ENCODE results near the gene BAD.
"Not testable (repeated sequence)": the region's sequence is repeated elsewhere in the genome, so short reads cannot be mapped to it uniquely, and the experiment has no call there.

BAD gene

GRCh38 chr11:64314805-64315561 lies 30.5 kb upstream of the BAD start:
- DNase-seq: no peak

DNA sequence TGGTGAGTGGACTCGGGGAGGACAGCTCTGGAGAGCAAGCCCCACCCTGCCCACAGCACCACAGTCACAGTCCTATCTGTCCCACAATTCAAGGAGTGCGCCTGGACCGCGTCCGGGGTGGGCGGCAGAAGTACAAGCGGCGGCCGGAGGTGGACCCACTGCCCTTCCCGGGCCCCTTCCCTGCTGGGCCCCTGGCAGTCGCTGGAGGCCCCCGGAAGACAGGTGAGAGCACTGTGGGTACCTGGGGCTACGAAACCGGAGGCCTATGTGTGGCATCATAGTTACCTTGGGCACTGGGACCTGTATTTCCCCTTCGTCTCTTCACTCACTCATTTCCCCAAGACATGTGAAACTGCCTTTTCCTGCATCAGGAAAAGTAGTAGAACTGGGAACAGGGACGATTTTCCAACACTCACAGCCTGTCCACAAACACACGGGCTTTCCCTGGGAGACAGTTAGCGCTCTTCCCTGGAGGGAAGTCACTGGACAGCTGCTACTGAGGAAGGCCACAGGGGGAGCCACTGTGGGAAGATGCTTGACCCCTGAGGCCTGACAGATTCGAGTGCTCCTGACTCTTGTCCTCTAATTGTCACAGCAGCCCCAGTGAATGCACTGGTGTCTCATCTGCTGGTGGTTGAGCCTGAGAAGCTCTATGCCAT lies 29.8 kb upstream of the BAD start:
- no peak for DNase-seq

DNA sequence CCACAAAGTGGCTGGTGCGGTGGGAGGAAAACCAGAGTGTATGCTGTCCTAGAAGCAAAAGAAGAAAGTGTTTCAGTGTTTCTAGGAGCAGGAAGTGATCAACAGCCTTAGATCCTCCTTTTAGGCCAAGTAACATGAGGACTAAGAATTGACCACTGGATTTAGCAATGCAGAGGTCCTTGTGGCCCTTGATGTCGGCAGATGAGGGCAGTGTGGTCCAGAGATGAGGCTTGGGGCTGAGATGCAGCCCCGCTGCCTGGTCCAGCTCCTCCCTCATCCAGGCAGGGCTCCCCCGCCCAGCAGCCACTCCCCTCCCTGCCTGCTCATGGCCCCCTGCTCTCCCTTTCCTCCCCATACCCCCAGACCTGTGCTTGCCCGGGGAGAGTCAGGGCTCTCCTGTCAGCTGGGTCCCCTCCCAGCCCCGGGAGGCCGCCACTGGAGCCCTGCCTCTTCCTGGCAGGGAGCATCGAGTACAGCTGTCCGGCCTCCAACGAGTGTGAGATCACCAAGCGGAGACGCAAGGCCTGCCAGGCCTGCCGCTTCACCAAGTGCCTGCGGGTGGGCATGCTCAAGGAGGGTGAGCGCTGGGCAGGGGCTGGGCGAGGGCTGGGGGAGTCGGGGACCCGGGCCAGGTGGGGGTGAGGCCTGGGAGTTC lies 29.2 kb upstream of the BAD start:
- no peak for DNase-seq

DNA sequence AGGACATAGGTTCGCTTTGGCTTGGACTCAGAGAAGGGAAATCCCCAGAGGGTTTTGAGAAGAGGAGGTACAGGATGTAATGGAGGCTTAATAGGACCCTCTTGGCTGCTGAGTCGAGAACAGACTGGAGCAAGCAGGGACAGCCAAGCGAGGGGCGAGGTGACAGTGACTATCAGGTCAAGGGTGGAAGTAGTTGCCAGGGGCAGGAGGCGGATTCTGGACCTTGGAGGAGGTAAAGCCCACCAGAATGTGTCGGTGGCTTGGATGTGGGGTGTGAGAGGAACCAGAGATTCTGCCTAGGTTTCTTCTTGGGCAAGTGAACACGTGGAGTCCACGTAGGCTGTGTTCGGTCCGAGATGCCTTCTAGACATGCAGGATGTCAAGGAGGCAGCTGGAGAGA lies 28.5 kb upstream of the BAD start:
- no peak for DNase-seq

- DNase-seq: not testable (repeated sequence)
These were observed 23.3 kb upstream of the BAD start for GRCh38 chr11:64307795-64308194.

GRCh38 chr11:64306876-64307622 lies 22.6 kb upstream of the BAD start:
- no peak for DNase-seq

- DNase-seq: no peak
These were observed 22.1 kb upstream of the BAD start for GRCh38 chr11:64306563-64306875.

- peak; percentile 45 to 79 (median 60) for DNase-seq
These were observed 21.5 kb upstream of the BAD start for GRCh38 chr11:64305691-64306562.

DNA sequence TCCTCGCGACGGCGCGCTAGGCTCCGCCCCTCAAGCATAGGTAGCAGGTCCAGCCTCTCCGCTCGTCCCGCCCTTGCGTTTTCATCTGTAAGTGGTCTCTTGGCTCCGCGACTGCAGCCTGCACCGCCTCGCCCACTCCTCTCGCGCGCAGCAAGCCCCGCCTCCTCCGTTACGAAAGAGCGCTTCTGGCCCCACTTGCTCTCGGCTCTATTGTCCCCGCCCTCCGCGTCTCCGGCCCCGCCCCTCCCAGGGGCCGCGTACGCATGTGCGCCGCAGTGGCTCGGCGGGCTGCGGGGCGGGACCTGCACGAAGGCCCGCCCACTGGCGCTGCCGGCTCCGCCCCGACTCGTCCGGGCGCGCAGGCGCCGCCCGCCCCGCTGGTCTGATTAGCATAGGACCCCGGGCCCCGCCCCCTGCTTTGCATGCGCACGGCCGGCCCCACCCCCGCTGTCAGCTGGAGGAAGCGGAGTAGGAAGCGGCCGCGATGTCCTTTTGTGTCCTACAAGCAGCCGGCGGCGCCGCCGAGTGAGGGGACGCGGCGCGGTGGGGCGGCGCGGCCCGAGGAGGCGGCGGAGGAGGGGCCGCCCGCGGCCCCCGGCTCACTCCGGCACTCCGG lies 20.7 kb upstream of the BAD start, which contains the start of gene ESRRA:
TSS of gene ESRRA (plus strand) at position 450 of the 616 bp plus-strand sequence. CDS start 1,656 bp downstream, outside the sequence.
- peak; percentile 99 to 100 (median 99) for DNase-seq

DNA sequence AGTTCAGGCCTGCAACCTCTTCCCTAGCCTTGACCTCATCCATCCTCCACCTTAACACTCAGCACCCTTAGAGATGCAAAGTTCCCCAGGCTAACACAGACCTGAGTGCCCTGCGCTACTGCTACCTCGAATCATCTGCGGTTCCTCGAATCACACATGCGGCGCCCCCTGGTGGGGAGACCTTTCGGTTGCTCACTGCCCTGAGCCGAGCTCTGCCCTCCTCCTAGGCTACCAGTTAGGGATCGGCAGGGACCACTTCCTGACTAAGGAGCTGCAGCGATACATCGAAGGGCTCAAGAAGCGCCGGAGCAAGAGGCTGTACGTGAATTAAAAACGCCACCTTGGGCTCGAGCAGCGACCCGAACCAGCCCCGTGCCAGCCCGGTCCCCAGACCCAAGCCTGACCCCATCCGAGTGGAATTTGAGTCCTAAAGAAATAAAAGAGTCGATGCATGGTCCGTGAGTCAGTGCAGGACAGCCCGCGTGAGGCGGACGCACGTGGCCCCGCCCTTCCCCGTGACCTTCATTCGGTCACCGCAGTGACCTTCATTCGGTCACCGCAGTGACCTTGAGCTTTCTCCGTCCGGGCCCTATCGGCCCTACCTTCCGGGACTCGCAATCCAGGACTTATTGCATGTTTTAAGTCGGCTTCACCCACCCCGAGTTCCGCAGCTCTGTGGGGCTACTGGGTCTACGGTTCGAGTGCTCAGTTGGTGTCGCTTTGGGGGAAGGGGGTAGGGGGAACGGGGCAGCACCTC lies 20.0 kb upstream of the BAD start:
- DNase-seq: peak; percentile 84 to 94 (median 88)

- DNase-seq: no peak
These were observed 19.5 kb upstream of the BAD start for GRCh38 chr11:64304032-64304315.

DNA sequence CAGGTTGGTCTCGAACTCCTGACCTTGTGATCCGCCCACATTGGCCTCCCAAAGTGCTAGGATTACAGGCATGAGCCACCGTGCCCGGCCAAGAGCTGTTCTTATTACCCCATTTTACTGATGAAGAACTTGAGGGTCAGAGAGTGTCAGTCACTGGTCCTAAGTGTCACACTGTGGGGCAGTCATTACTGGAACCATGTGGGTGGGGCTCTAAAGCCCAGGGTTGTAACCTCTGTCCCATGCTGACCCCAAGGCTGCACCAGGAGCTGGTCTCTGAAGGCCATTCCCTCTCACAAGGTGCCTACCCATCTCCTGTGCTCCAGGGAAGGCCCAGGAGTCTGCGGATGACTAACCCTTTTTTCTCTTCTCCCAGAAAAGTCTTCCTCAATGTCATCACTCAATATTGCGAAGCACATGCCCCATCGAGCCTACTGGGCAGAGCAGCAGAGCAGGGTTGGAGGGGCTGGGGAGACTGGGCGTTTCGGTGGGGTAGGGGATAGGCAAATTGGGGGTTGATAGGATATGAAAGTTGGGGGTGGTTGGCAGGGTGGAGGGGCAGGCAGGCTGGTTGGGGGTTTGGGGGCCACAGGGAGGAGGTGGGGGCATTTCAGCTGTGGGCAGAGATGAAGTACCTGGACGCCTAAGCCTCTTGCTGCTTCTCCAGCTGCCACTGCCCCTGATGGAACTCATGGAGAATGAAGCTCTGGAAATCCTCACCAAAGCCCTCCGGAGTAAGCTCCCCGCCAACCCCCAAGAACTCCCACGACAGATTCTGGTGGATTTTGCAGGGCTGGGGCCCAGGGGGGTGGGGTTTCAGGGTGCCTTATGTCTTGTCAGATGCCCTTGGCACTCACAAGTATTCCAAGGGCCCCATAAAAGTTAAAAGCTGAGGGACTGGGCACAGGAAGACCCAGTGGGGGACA lies 18.9 kb upstream of the BAD start:
- DNase-seq: no peak

- no peak for DNase-seq
These were observed 15.6 kb upstream of the BAD start, which contains the start of gene CATSPERZ for GRCh38 chr11:64299847-64300648. CATSPERZ (plus strand) TSS chr11:64300358; CDS start chr11:64300411, 53 bp downstream.

DNA sequence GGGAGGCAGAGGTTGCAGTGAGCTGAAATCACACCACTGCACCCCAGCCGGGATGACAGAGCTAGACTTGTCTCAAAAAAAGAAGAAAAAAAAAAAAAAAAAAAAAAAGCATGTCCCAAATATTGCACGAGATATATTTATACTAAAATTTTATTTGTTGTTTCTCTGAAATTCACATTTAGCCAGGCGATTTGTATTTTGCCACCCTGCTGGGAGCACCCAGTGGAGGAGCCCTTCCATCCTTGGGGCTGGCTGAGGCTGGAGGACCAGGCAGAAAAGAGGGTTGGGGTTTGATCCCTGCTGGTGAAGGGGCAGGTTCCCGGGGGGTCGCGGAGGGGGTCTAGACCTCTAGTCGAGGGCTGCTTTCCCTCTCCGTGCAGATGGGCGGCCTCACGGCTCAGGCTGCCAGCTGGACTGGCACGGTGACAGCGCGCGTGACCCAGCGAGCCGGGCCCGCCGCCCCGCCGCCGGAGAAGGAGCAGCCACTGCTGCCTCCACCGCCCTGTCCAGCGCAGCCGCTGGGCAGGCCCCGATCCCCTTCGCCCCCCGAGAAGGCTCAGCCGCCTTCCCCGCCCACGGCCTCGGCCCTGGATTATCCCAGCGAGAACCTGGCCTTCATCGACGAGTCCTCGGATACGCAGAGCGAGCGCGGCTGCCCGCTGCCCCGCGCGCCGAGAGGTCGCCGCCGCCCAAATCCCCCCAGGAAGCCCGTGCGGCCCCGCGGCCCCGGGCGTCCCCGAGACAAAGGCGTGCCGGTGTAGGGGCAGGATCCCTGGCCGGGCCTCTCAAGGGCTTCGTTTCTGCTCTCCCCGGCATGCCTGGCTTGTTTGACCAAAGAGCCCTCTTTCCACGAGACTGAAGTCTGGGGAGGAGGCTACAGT lies 14.7 kb upstream of the BAD start:
- DNase-seq: no peak

- no peak for DNase-seq
These were observed 13.4 kb upstream of the BAD start for GRCh38 chr11:64297699-64298358.

- DNase-seq: no peak
These were observed 12.6 kb upstream of the BAD start for GRCh38 chr11:64296830-64297698.
